Non-pigmented ciliary epithelial cell (primary cell): ENCODE measurements around the gene DCST1.
"Not testable (repeated sequence)": the region's sequence is repeated elsewhere in the genome, so short reads cannot be mapped to it uniquely, and the experiment has no call there.

ENCODE experiments used
- DNase-seq: peaks from one replicate; pipeline ENCODE4 v3.0.0-alpha.2; 2010; ENCODE audit warnings: low read depth

The DCST1 gene

GRCh38 chr1:155033524-155033923 lies at the start of gene DCST1, which contains the start of gene DCST2:
TSS of gene DCST1 (plus strand) at chr1:155033824. CDS start at chr1:155034037, 213 bp downstream.
TSS of gene DCST2 (minus strand) at chr1:155033781. CDS start at chr1:155033701, 80 bp downstream.
- DNase-seq: no peak

GRCh38 chr1:154986736-154987135 lies 46.9 kb upstream of the DCST1 start:
- DNase-seq: not testable (repeated sequence)

- DNase-seq: no peak
Observed at GRCh38 chr1:154987326-154987725, 46.3 kb upstream of the DCST1 start.

- no peak for DNase-seq
Observed at GRCh38 chr1:154988058-154988954, 45.3 kb upstream of the DCST1 start.

- DNase-seq: no peak
Observed at GRCh38 chr1:154989195-154989860, 44.3 kb upstream of the DCST1 start.

- DNase-seq: no peak
Observed at GRCh38 chr1:154990276-154990675, 43.3 kb upstream of the DCST1 start.

- no peak for DNase-seq
Observed at GRCh38 chr1:154992721-154993571, 40.7 kb upstream of the DCST1 start.

- no peak for DNase-seq
Observed at GRCh38 chr1:154993572-154994268, 39.9 kb upstream of the DCST1 start, which contains the start of gene LENEP. TSS of gene LENEP (plus strand) at chr1:154993586. CDS start at chr1:154993608, 22 bp downstream.

GRCh38 chr1:154994269-154994587 lies 39.4 kb upstream of the DCST1 start:
- DNase-seq: no peak

GRCh38 chr1:154994591-154994990 lies 39.0 kb upstream of the DCST1 start:
- DNase-seq: no peak

GRCh38 chr1:154995301-154995983 lies 38.2 kb upstream of the DCST1 start:
- not testable (repeated sequence) for DNase-seq

GRCh38 chr1:154996966-154997701 lies 36.5 kb upstream of the DCST1 start:
- no peak for DNase-seq

- DNase-seq: no peak
Observed at GRCh38 chr1:154998201-154998780, 35.3 kb upstream of the DCST1 start.

GRCh38 chr1:154998818-154999570 lies 34.6 kb upstream of the DCST1 start:
- DNase-seq: no peak

- DNase-seq: no peak
Observed at GRCh38 chr1:154999571-155000410, 33.8 kb upstream of the DCST1 start.

- DNase-seq: no peak
Observed at GRCh38 chr1:155000411-155000725, 33.3 kb upstream of the DCST1 start.

GRCh38 chr1:155000726-155001424 lies 32.7 kb upstream of the DCST1 start:
- DNase-seq: no peak

GRCh38 chr1:155001425-155001674 lies 32.3 kb upstream of the DCST1 start:
- no peak for DNase-seq
